MCF 10A (cell line): ENCODE results near the gene VOPP1. TPM values are rescaled to one million over a fixed set of nuclear protein-coding genes. Genes with fewer than 3 reads are reported as not detected.

Experiments
- BruUV-seq: library from RNA; stranded (reverse); fragments of 400-500 nt; replicated peaks from 2 replicates; lab custom pipeline; 2021; lab: Mats Ljungman, UMichigan
- CTCF ChIA-PET: fragments of 300-600 bp; sonication (Branson Sonifier 250); formaldehyde crosslinking; extraction: SDS; loops from one replicate; lab custom pipeline; 2021; ENCODE audit warnings: antibody characterized with exemption, inconsistent platforms; lab: Yijun Ruan, JAX
- POLR2A ChIA-PET: fragments of 300-600, 350-650 bp; sonication (Branson Sonifier 250); formaldehyde crosslinking; extraction: SDS; loops from one replicate; lab custom pipeline; 2020; ENCODE audit warnings: antibody characterized with exemption, inconsistent platforms; lab: Yijun Ruan, JAX
- DNase-seq: peaks from one replicate; pipeline ENCODE4 v3.0.0-alpha.2; 2018; ENCODE audit not compliant: unreplicated experiment
- H3K27ac Mint-ChIP-seq: one replicate; pipeline ENCODE4 v1.8.0; 2022; ENCODE audit warnings: mild to moderate bottlenecking, low read depth, mixed read lengths; ENCODE audit not compliant: unreplicated experiment
- H3K27me3 Mint-ChIP-seq: one replicate; pipeline ENCODE4 v1.8.0; 2022; ENCODE audit warnings: mixed read lengths; ENCODE audit not compliant: insufficient read depth, unreplicated experiment
- H3K36me3 Mint-ChIP-seq: one replicate; pipeline ENCODE4 v1.8.0; 2022; ENCODE audit warnings: mild to moderate bottlenecking, moderate library complexity, mixed read lengths; ENCODE audit not compliant: insufficient read depth, unreplicated experiment
- H3K4me1 Mint-ChIP-seq: one replicate; pipeline ENCODE4 v1.8.0; 2022; ENCODE audit warnings: mixed read lengths; ENCODE audit not compliant: insufficient read depth, unreplicated experiment
- H3K4me3 Mint-ChIP-seq: one replicate; pipeline ENCODE4 v1.8.0; 2022; ENCODE audit warnings: mild to moderate bottlenecking, moderate library complexity, mixed read lengths; ENCODE audit not compliant: unreplicated experiment
- H3K9me3 Mint-ChIP-seq: one replicate; pipeline ENCODE4 v1.8.0; 2022; ENCODE audit warnings: mixed read lengths; ENCODE audit not compliant: unreplicated experiment
- CTCF ChIP-seq: fragments of 200-600 bp; IDR thresholded peaks from one replicate; pipeline ENCODE4 v1.8.0; 2022; ENCODE audit warnings: antibody characterized with exemption, mild to moderate bottlenecking; ENCODE audit not compliant: unreplicated experiment
- intact Hi-C: fragments of 100-400 bp; cut with micrococcal nuclease; formaldehyde crosslinking; loops from 2 replicates; pipeline ENCODE4 v1.14.1; 2022
- total RNA-seq: library from RNA; stranded (reverse); gene quantifications from 2 replicates; pipeline ENCODE4 v1.2.3, GENCODE V29; 2022

The VOPP1 gene
- total RNA-seq, 1 experiment from 2014 or later = 29.2 TPM

- intact Hi-C loops = no loop called here
- H3K4me1 Mint-ChIP-seq = peaks cover 17% of the 10 kb centered on the region
- no peak for DNase-seq
- H3K27ac Mint-ChIP-seq = no peak overlapping the region
- no peaks in the 10 kb centered on the region for H3K9me3 Mint-ChIP-seq
- no peak for TF ChIP-seq CTCF
- CTCF ChIA-PET = interaction anchor here (1.3 to 2.5 kb wide), 3 partner anchors 9 to 243 kb away, joined by 5 to 12 read pairs (median 7); no protein-coding TSS in a partner anchor
- no peaks in the 10 kb centered on the region for H3K27me3 Mint-ChIP-seq
- H3K4me3 Mint-ChIP-seq = no peak overlapping the region
- POLR2A ChIA-PET = interaction anchor here (2.4 kb wide), 1 partner anchor 23 kb away, joined by 6 read pairs; no protein-coding TSS in a partner anchor
- peaks cover 6% of the 10 kb centered on the region for H3K36me3 Mint-ChIP-seq
- BruUV-seq = no TSS peak
Measured at GRCh38 chr7:55523366-55523765, 48.9 kb downstream of the VOPP1 start.

GRCh38 chr7:55521917-55522902 is 50.1 kb downstream of the VOPP1 start:
- peaks cover 11% of the 10 kb centered on the region for H3K36me3 Mint-ChIP-seq
- ChIA-PET POLR2A (no interaction called here), CTCF (interaction anchor here (0.9 to 2.2 kb wide), 5 partner anchors 10 to 73 kb away, joined by 3 to 7 read pairs (median 5); no protein-coding TSS in a partner anchor)
- H3K9me3 Mint-ChIP-seq = no peaks in the 10 kb centered on the region
- intact Hi-C loops = no loop called here
- no TSS peak for BruUV-seq
- no peak for TF ChIP-seq CTCF
- H3K4me1 Mint-ChIP-seq = peaks cover 17% of the 10 kb centered on the region
- no peaks in the 10 kb centered on the region for H3K27me3 Mint-ChIP-seq
- no peak overlapping the region for H3K27ac Mint-ChIP-seq
- DNase-seq = no peak
- no peak overlapping the region for H3K4me3 Mint-ChIP-seq

- ChIA-PET CTCF (interaction anchor here (0.9 to 2.2 kb wide), 4 partner anchors 11 to 242 kb away, joined by 3 to 7 read pairs (median 4); no protein-coding TSS in a partner anchor), POLR2A (interaction anchor here (1.0 kb wide), 1 partner anchor 14 kb away, joined by 3 read pairs; no protein-coding TSS in a partner anchor)
- peak; percentile 11 for DNase-seq
- H3K4me3 Mint-ChIP-seq = no peak overlapping the region
- no TSS peak for BruUV-seq
- intact Hi-C loops = no loop called here
- H3K27ac Mint-ChIP-seq = no peak overlapping the region
- peaks cover 17% of the 10 kb centered on the region for H3K4me1 Mint-ChIP-seq
- H3K27me3 Mint-ChIP-seq = no peaks in the 10 kb centered on the region
- H3K9me3 Mint-ChIP-seq = no peaks in the 10 kb centered on the region
- H3K36me3 Mint-ChIP-seq = peaks cover 12% of the 10 kb centered on the region
- no peak for TF ChIP-seq CTCF
Measured at GRCh38 chr7:55521512-55521911, 50.8 kb downstream of the VOPP1 start.
